GM13977 (cell line): ENCODE results near the gene CARNS1.

Experiments
- DNase-seq: peaks from one replicate; pipeline ENCODE4 v3.0.0; 2012; ENCODE audit warnings: low spot score
- in situ Hi-C: fragments of 300-500 bp; cut with MboI; formaldehyde crosslinking; loops from one replicate; pipeline ENCODE4 v1.12.0; 2022; ENCODE audit warnings: low sequenced_read_pairs, low pct_unique_long_range_greater_than_20kb, mixed read lengths, inconsistent platforms; ENCODE audit not compliant: unreplicated experiment
- TF ChIP-seq, protein P1 (sequence below): IDR thresholded peaks from 2 replicates; pipeline ENCODE4 v1.5.1; 2012; ENCODE audit warnings: mild to moderate bottlenecking, control low read depth; ENCODE audit not compliant: insufficient read depth; ENCODE audit errors: extremely low read depth, missing control alignments

CARNS1 gene

DNA sequence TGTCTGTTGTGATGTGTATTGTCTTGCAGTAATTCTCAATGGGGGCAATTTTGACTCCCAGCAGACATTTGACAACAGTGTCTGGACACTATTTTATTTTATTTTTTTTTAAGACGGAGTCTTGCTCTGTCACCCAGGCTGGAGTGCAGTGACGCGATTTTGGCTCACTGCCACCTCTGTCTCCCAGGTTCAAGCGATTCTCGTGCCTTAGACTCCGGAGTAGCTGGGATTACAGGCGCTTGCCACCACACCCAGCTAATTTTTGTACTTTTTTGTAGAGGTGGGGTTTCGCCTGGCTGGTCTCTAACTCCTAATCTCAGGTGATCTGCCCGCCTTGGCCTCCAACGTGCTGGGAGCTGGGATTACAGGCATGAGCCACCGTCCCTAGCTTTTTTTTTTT lies 14.2 kb downstream of the CARNS1 start:
- TF ChIP-seq, protein P1, sequence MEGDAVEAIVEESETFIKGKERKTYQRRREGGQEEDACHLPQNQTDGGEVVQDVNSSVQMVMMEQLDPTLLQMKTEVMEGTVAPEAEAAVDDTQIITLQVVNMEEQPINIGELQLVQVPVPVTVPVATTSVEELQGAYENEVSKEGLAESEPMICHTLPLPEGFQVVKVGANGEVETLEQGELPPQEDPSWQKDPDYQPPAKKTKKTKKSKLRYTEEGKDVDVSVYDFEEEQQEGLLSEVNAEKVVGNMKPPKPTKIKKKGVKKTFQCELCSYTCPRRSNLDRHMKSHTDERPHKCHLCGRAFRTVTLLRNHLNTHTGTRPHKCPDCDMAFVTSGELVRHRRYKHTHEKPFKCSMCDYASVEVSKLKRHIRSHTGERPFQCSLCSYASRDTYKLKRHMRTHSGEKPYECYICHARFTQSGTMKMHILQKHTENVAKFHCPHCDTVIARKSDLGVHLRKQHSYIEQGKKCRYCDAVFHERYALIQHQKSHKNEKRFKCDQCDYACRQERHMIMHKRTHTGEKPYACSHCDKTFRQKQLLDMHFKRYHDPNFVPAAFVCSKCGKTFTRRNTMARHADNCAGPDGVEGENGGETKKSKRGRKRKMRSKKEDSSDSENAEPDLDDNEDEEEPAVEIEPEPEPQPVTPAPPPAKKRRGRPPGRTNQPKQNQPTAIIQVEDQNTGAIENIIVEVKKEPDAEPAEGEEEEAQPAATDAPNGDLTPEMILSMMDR, result no peak

DNA sequence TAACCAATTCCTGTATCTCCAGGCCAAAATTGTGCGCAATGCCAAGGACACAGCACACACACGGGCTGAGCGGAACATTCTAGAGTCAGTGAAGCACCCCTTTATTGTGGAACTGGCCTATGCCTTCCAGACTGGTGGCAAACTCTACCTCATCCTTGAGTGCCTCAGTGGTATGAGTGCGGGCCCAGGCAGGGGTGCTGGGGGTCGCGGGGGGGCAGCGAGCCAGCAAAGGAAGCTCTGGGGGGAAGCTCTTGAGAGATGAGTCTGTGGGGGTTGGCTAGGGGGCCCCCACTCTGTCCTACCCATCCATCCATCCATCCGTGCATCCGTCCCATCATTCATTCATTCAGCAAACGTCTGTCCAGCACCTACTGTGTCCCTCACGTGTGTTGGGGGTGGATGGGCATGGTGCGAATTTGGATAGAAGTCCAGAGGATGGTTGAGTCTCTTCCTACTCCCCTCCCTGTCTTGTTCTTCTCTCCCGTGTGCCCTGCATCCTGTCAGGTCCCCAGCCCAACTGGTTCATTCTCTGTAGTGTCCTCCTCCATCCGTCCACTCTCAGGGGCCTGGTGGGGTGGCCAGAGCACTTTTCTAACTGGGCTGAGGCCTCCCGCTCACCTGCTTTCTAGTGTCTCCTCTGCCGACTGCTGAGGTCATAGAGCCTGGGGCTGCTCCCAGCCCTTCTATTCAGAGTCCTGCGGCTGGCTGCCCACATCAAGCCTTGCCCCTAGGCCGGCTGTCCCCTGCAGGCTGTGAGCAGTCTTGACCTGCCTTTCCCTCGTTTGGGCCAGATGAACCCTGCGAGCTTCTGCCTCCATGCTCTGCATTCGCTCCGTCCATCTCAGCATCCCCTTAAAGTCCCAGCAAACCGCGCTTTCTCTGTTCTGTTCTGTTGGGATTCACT lies 16.1 kb downstream of the CARNS1 start:
- DNase-seq, result no peak
- TF ChIP-seq, protein P1, result no peak
- in situ Hi-C loops, result no loop called here

More for the DNA sequence above, 14.2 kb downstream of the CARNS1 start:
- in situ Hi-C loops, result no loop called here
- DNase-seq, result no peak

DNA sequence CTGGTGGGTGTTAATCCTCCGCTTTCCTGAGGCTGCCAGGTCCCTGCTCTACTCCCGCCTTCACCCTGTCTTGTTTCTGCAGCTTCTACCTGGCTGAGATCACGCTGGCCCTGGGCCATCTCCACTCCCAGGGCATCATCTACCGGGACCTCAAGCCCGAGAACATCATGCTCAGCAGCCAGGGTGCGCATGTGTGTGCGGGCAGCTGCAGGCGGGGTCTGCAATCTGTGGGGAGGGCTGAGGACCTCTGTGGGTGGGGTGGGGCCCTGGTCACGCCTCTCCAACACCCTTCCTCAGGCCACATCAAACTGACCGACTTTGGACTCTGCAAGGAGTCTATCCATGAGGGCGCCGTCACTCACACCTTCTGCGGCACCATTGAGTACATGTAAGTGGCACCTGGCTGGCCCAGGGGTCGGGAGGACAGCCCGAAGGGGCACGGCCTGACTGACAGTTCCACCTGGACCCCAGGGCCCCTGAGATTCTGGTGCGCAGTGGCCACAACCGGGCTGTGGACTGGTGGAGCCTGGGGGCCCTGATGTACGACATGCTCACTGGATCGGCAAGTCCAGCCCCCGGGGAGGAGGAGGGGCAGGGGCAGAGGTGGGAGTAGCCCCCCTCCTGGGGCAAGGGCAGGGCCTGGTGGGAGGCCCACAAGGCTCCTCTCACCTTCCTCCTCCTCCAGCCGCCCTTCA lies 17.3 kb downstream of the CARNS1 start:
- in situ Hi-C loops, result no loop called here
- TF ChIP-seq, protein P1, result no peak
- no peak for DNase-seq

DNA sequence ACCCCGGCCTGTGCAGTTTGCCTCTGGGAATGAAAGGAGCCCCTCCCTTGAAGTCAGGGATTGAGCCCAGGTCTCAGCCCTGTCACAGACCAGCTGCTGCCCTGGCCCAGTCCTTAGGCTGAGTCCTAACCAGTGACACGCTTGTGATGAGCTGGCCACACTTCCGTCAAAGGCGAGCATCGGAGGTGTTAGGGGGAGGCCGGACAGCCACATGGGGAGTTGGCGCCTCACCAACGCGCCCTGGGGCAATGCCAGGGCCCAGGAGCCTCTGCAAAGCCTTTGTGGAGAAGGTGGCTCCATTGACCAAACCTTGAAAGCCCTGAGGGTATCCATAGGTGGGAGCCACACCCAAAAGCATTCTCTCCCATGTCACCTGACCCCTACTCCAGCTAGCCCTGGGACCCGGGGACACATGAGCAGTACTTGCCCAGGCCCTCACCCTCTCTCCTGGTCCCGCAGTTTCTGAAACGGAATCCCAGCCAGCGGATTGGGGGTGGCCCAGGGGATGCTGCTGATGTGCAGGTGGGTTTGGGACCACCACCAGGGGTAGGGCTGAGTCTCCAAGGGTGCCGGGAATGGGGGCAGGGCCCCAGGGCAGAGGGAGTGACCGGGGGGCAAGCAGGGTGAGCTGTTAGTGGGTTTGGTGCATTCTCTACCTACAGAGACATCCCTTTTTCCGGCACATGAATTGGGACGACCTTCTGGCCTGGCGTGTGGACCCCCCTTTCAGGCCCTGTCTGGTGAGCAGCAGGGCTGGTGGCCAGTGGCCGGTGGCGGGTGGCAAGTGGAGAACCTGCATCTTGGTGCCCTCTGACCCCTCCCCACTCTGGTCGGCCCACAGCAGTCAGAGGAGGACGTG lies 18.3 kb downstream of the CARNS1 start:
- in situ Hi-C loops, result no loop called here
- no peak for DNase-seq
- TF ChIP-seq, protein P1, result no peak

DNA sequence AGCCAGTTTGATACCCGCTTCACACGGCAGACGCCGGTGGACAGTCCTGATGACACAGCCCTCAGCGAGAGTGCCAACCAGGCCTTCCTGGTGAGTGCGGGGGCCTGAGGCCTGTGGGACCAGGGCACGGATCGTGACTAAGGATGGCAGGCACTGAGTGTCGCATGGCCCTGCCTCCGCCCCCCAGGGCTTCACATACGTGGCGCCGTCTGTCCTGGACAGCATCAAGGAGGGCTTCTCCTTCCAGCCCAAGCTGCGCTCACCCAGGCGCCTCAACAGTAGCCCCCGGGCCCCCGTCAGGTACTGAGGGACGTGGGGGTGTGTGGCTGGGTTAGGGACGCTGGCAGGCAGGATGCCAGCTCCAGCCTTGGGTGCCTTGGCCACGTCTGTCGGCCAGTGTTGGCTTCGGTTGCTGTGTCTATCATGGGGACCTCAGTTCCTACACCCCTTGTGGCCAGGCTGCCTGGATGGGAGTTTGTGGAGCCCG lies 19.0 kb downstream of the CARNS1 start:
- no peak for DNase-seq
- TF ChIP-seq, protein P1, result no peak
- in situ Hi-C loops, result no loop called here

DNA sequence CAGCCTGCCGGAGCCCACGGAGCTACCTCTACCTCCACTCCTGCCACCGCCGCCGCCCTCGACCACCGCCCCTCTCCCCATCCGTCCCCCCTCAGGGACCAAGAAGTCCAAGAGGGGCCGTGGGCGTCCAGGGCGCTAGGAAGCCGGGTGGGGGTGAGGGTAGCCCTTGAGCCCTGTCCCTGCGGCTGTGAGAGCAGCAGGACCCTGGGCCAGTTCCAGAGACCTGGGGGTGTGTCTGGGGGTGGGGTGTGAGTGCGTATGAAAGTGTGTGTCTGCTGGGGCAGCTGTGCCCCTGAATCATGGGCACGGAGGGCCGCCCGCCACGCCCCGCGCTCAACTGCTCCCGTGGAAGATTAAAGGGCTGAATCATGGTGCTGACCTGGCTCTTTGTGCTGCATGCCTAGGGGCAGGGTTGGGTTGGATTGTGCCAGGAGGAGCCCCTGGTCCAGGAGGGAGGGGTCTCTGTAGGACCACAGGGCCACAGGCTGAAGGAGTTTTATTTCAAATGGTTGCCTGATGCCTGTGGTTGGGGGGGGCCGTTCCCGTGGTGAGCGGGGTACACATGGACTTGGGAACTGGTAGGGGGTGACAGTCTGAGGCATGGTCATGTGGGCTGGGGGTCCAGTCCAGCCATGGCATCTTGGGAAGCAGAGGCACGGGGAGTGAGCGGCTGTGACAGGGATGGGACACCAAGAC lies 19.7 kb downstream of the CARNS1 start:
- in situ Hi-C loops, result no loop called here
- TF ChIP-seq, protein P1, result no peak
- DNase-seq, result no peak
